A673 (cell line): Measurements from ENCODE around the gene BABAM2. TPM values are rescaled to one million over a fixed set of nuclear protein-coding genes. Genes with fewer than 3 reads are reported as not detected.
"Not testable (repeated sequence)": the region's sequence is repeated elsewhere in the genome, so short reads cannot be mapped to it uniquely, and the experiment has no call there.

Experiments used
- BruUV-seq: library from RNA; stranded (reverse); fragments of 400-500 nt; replicated peaks from 2 replicates; lab custom pipeline; 2021; lab: Mats Ljungman, UMichigan
- CTCF ChIA-PET: fragments of 300-600 bp; sonication (Branson Sonifier 250); formaldehyde crosslinking; loops from one replicate; lab custom pipeline; 2022; ENCODE audit warnings: antibody characterized with exemption; lab: Charles Lee
- POLR2A ChIA-PET: fragments of 300-600 bp; sonication (Branson Sonifier 250); formaldehyde crosslinking; loops from one replicate; lab custom pipeline; 2022; ENCODE audit warnings: antibody characterized with exemption; ENCODE audit not compliant: low non-redundant PET; lab: Charles Lee
- DNase-seq: peaks from one replicate; pipeline ENCODE4 v3.0.0-alpha.2; 2015; ENCODE audit warnings: low spot score
- H3K27ac ChIP-seq: fragments of 200-600 bp; sonication (generic); 2 replicates; pipeline ENCODE4 v1.5.1; 2016; ENCODE audit warnings: mixed run types, low read depth, mild to moderate bottlenecking, mixed read lengths, antibody characterized with exemption, low read length; ENCODE audit not compliant: poor library complexity, severe bottlenecking
- H3K27me3 ChIP-seq: fragments of 200-600 bp; sonication (generic); replicated peaks from 2 replicates; pipeline ENCODE4 v1.6.1; 2017; ENCODE audit warnings: mixed run types, low read depth, mild to moderate bottlenecking, mixed read lengths, antibody characterized with exemption, low read length; ENCODE audit not compliant: insufficient read depth, poor library complexity
- H3K36me3 ChIP-seq: fragments of 200-600 bp; sonication (generic); 2 replicates; pipeline ENCODE4 v1.6.1; 2016; ENCODE audit warnings: mixed run types, mild to moderate bottlenecking, mixed read lengths, antibody characterized with exemption, low read length; ENCODE audit not compliant: insufficient read depth, poor library complexity, severe bottlenecking
- H3K4me1 ChIP-seq: fragments of 200-600 bp; sonication (generic); 2 replicates; pipeline ENCODE4 v1.6.1; 2017; ENCODE audit warnings: mixed run types, mild to moderate bottlenecking, mixed read lengths, antibody characterized with exemption, low read length; ENCODE audit not compliant: insufficient read depth, poor library complexity, severe bottlenecking
- H3K4me3 ChIP-seq: fragments of 200-600 bp; sonication (generic); 2 replicates; pipeline ENCODE4 v1.5.1; 2016; ENCODE audit warnings: low read depth, mixed run types, mild to moderate bottlenecking, mixed read lengths, low read length; ENCODE audit not compliant: poor library complexity, severe bottlenecking
- H3K9me3 ChIP-seq: fragments of 200-600 bp; sonication (generic); 2 replicates; pipeline ENCODE4 v1.6.1; 2016; ENCODE audit warnings: mixed run types, low read depth, mild to moderate bottlenecking, mixed read lengths, antibody characterized with exemption, low read length; ENCODE audit not compliant: poor library complexity, severe bottlenecking
- CTCF ChIP-seq: fragments of 300-800, 200-600 bp; sonication (generic); conservative IDR thresholded peaks from 2 replicates; pipeline ENCODE4 v1.5.1; 2017; ENCODE audit warnings: low read depth, mild to moderate bottlenecking, antibody characterized with exemption, low read length, moderate library complexity, mixed read lengths
- EZH2 ChIP-seq: fragments of 200-600 bp; sonication (generic); IDR thresholded peaks from 2 replicates; pipeline ENCODE4 v1.6.1; 2017; ENCODE audit warnings: borderline replicate concordance, low read depth, mild to moderate bottlenecking, mixed read lengths, antibody characterized with exemption, low read length; ENCODE audit not compliant: poor library complexity, severe bottlenecking
- intact Hi-C: fragments of 100-400 bp; cut with micrococcal nuclease; formaldehyde crosslinking; loops from one replicate; pipeline ENCODE4 v1.10.0; 2022; ENCODE audit not compliant: unreplicated experiment
- total RNA-seq: library from RNA; stranded (reverse); gene quantifications from 2 replicates; pipeline ENCODE4 v1.2.3, GENCODE V29; 2021

The BABAM2 gene
- total RNA-seq, 1 experiment from 2014 or later = 21.8 TPM

- Histone ChIP-seq H3K36me3 (no peaks in the 10 kb centered on the region), H3K9me3 (peaks cover 6% of the 10 kb centered on the region), H3K27ac (no peak overlapping the region), H3K4me1 (peaks cover 5% of the 10 kb centered on the region), H3K27me3 (no peaks in the 10 kb centered on the region), H3K4me3 (no peak overlapping the region)
- no TSS peak for BruUV-seq
- intact Hi-C loops = no loop called here
- TF ChIP-seq CTCF (no peak), EZH2 (no peak)
- DNase-seq = no peak
- CTCF ChIA-PET = no interaction called here
- POLR2A ChIA-PET = no interaction called here
Measured at GRCh38 chr2:27860111-27860510, 30.4 kb upstream of the BABAM2 start.

- no peak for DNase-seq
- Histone ChIP-seq H3K9me3 (no peaks in the 10 kb centered on the region), H3K4me3 (no peak overlapping the region), H3K4me1 (no peaks in the 10 kb centered on the region), H3K27me3 (no peaks in the 10 kb centered on the region), H3K27ac (no peak overlapping the region), H3K36me3 (no peaks in the 10 kb centered on the region)
- TF ChIP-seq CTCF (no peak), EZH2 (no peak)
- no TSS peak for BruUV-seq
- CTCF ChIA-PET = no interaction called here
- intact Hi-C loops = no loop called here
- POLR2A ChIA-PET = no interaction called here
Measured at GRCh38 chr2:27863146-27863545, 27.4 kb upstream of the BABAM2 start.

- H3K27me3 ChIP-seq, H3K9me3 ChIP-seq, intact Hi-C loops, H3K27ac ChIP-seq, BruUV-seq, H3K4me1 ChIP-seq, DNase-seq, CTCF ChIA-PET, H3K36me3 ChIP-seq, H3K4me3 ChIP-seq: not testable (repeated sequence)
- POLR2A ChIA-PET = interaction anchor here (0.7 kb wide), 1 partner anchor 564 kb away, joined by 3 read pairs; no protein-coding TSS in a partner anchor
Measured at GRCh38 chr2:27863955-27864354, 26.6 kb upstream of the BABAM2 start.

GRCh38 chr2:27866237-27866636 is 24.3 kb upstream of the BABAM2 start:
- Histone ChIP-seq H3K27ac (no peak overlapping the region), H3K9me3 (no peaks in the 10 kb centered on the region), H3K4me1 (no peaks in the 10 kb centered on the region), H3K27me3 (no peaks in the 10 kb centered on the region), H3K4me3 (no peak overlapping the region), H3K36me3 (no peaks in the 10 kb centered on the region)
- CTCF ChIA-PET = no interaction called here
- POLR2A ChIA-PET = no interaction called here
- no TSS peak for BruUV-seq
- DNase-seq = no peak
- no peak for TF ChIP-seq CTCF
- no peak for TF ChIP-seq EZH2
- intact Hi-C loops = no loop called here
